Endothelial cell of umbilical vein (primary cell): ENCODE results near the gene PRDM10.

ENCODE experiments used
- CTCF ChIP-seq, 2 donors: IDR thresholded peaks; 1 replicate in 1 of 2; 2 replicates in 1 of 2; pipeline ENCODE4 v1.5.1; 2011; ENCODE audit warnings: low read length in 2 of 2, mild to moderate bottlenecking in 2 of 2, moderate library complexity in 2 of 2, control low read depth in 1 of 2, inconsistent platforms in 1 of 2, low read depth in 1 of 2; ENCODE audit not compliant: insufficient read depth in 1 of 2; ENCODE audit errors: extremely low read depth in 1 of 2
- MYC ChIP-seq: IDR thresholded peaks from one replicate; pipeline ENCODE4 v1.6.1; 2011; ENCODE audit warnings: mild to moderate bottlenecking, low read depth, low read length
- POLR2A ChIP-seq: IDR thresholded peaks from 2 replicates; pipeline ENCODE4 v1.6.1; 2012; ENCODE audit warnings: low read depth, mild to moderate bottlenecking, control low read depth, low read length

GRCh38 chr11:129935723-129936122 is 66.9 kb downstream of the PRDM10 start:
- TF ChIP-seq CTCF (IDR thresholded peaks at IDR 0.05; ENCODE audit: extremely low read depth in 1 of 2, insufficient read depth in 1 of 2, low read depth in 1 of 2, low read length in 2 of 2) (no peak), POLR2A (no peak), MYC (no peak)
